ENCODE data around the gene APLP2. TPM values are rescaled to one million over a fixed set of nuclear protein-coding genes. Genes with fewer than 3 reads are reported as not detected.

Gene APLP2
- total RNA-seq, 1 experiment from 2014 or later = 345 TPM

- no peak for DNase-seq (ENCODE audit: low spot score)
- no peaks in the 10 kb centered on the region for H3K27me3 Mint-ChIP-seq (ENCODE audit: low read depth)
- ChIA-PET CTCF (no interaction called here), POLR2A (interaction anchor here (0.7 kb wide), 1 partner anchor 189 kb away, joined by 3 read pairs; no protein-coding TSS in a partner anchor)
- no peaks in the 10 kb centered on the region for H3K36me3 Mint-ChIP-seq
- ATAC-seq = no peak; the same call in 1 of the 2 replicates
- H3K4me1 Mint-ChIP-seq = peaks cover 6% of the 10 kb centered on the region
- H3K4me3 Mint-ChIP-seq = no peak overlapping the region
- no peak for TF ChIP-seq ESRRA (CRISPR knock-in tag; IDR thresholded peaks at IDR 0.05; ENCODE audit: borderline replicate concordance)
- TF ChIP-seq ZNF671 (CRISPR knock-in tag; IDR thresholded peaks at IDR 0.05) = no peak
- no peak for TF ChIP-seq NFE2L1 (CRISPR knock-in tag; IDR thresholded peaks at IDR 0.05)
- TF ChIP-seq TCF7 (CRISPR knock-in tag; IDR thresholded peaks at IDR 0.05; ENCODE audit: low read depth) = no peak
- H3K9me3 Mint-ChIP-seq = no peaks in the 10 kb centered on the region
- H3K27ac Mint-ChIP-seq = no peak overlapping the region
These were observed 36.8 kb upstream of the APLP2 start for GRCh38 chr11:130032931-130033330.

- CTCF ChIA-PET = no interaction called here
- no peaks in the 10 kb centered on the region for H3K9me3 Mint-ChIP-seq
These were observed 35.5 kb upstream of the APLP2 start for GRCh38 chr11:130034236-130034635.

More at GRCh38 chr11:130034236-130034635, 35.5 kb upstream of the APLP2 start:
- peaks cover 5% of the 10 kb centered on the region for H3K4me1 Mint-ChIP-seq
- DNase-seq (ENCODE audit: low spot score) (no peak), ATAC-seq (no peak)
- no peak overlapping the region for H3K27ac Mint-ChIP-seq
- TF ChIP-seq ZNF219 (CRISPR knock-in tag; IDR thresholded peaks at IDR 0.05; ENCODE audit: borderline replicate concordance) (no peak), ZBTB43 (CRISPR knock-in tag; IDR thresholded peaks at IDR 0.05) (no peak), AR (CRISPR knock-in tag; IDR thresholded peaks at IDR 0.05) (no peak), FOXP1 (CRISPR knock-in tag; IDR thresholded peaks at IDR 0.05; ENCODE audit: borderline replicate concordance) (no peak), SOX15 (CRISPR knock-in tag; IDR thresholded peaks at IDR 0.05) (no peak), IRF2 (CRISPR knock-in tag; IDR thresholded peaks at IDR 0.05; ENCODE audit: borderline replicate concordance, low read depth) (no peak), ZNF423 (CRISPR knock-in tag; IDR thresholded peaks at IDR 0.05) (no peak), E2F4 (CRISPR knock-in tag; IDR thresholded peaks at IDR 0.05; ENCODE audit: borderline replicate concordance, low read depth) (no peak), ZNF512 (CRISPR knock-in tag; IDR thresholded peaks at IDR 0.05; ENCODE audit: borderline replicate concordance) (no peak), FOXP4 (CRISPR knock-in tag; IDR thresholded peaks at IDR 0.05) (no peak), CTCF (IDR thresholded peaks at IDR 0.05) (no peak), MYBL2 (CRISPR knock-in tag; IDR thresholded peaks at IDR 0.05) (no peak), NR1H2 (CRISPR knock-in tag; IDR thresholded peaks at IDR 0.05) (no peak), ERG (CRISPR knock-in tag; IDR thresholded peaks at IDR 0.05) (no peak), HMGXB4 (CRISPR knock-in tag; IDR thresholded peaks at IDR 0.05) (no peak)
- no peaks in the 10 kb centered on the region for H3K36me3 Mint-ChIP-seq
- no peaks in the 10 kb centered on the region for H3K27me3 Mint-ChIP-seq (ENCODE audit: low read depth)
- H3K4me3 Mint-ChIP-seq = no peak overlapping the region
- POLR2A ChIA-PET = interaction anchor here (0.7 kb wide), 1 partner anchor 463 kb away, joined by 3 read pairs; no protein-coding TSS in a partner anchor

Data from WTC11 (cell line).